ENCODE data around the gene HIP1R. TPM values are rescaled to one million over a fixed set of nuclear protein-coding genes. Genes with fewer than 3 reads are reported as not detected.
"Not testable (repeated sequence)": the region's sequence is repeated elsewhere in the genome, so short reads cannot be mapped to it uniquely, and the experiment has no call there.

Gene HIP1R
- total RNA-seq (10 to 100 TPM; 61.5 to 67.4 TPM), total RNA-seq (47.6 to 105 reads per million in 2 donors)

GRCh38 chr12:122834921-122835749, at the start of gene HIP1R:
Gene HIP1R (plus strand): TSS chr12:122835457. CDS start chr12:122835551, 94 bp downstream.
- Mint-ChIP-seq H3K4me3 (peak within 1 kb of the TSS; percentile 96), H3K36me3 (ENCODE audit: low read depth) (no peaks in the 10 kb centered on the region), H3K27me3 (no peaks in the 10 kb centered on the region), H3K4me1 (peaks cover 42% of the 10 kb centered on the region), H3K27ac (peak within 1 kb of the TSS; percentile 94)
- ATAC-seq (peak; percentile 67), DNase-seq (peak; percentile 41 to 56 (median 53))
- H3K9me3 ChIP-seq (ENCODE audit: control insufficient read depth, low read length, poor library complexity, severe bottlenecking), result no peaks in the 10 kb centered on the region

- Mint-ChIP-seq H3K27me3 (no peaks in the 10 kb centered on the region), H3K27ac (no peak overlapping the region), H3K4me1 (no peaks in the 10 kb centered on the region), H3K36me3 (ENCODE audit: low read depth) (no peaks in the 10 kb centered on the region), H3K4me3 (no peak overlapping the region)
- DNase-seq (no peak), ATAC-seq (no peak)
- no peaks in the 10 kb centered on the region for H3K9me3 ChIP-seq (ENCODE audit: control insufficient read depth, low read length, poor library complexity, severe bottlenecking)
Observed at GRCh38 chr12:122785503-122785902, 49.8 kb upstream of the HIP1R start.

DNA sequence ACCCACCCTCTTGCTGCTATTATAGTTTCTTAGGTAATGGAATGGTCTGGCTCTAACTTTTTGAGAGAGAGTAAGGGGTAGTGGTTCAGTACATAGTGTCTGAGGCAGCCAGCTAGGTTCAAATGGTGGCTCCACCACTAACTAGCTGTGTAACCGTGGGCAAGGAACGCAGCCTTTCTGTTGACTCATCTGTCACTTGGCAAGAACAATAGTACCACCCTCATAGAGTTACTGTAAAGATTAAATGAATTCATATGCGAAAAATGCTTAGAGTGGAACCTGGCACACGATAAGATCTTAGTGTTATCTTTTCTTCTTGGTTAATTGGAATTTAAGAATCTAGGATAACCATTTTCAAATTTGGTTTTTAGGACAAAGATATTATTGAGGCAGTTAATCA, 46.9 kb upstream of the HIP1R start:
- no peaks in the 10 kb centered on the region for H3K4me1 Mint-ChIP-seq
- no peak overlapping the region for H3K27ac Mint-ChIP-seq
- no peak for DNase-seq

DNA sequence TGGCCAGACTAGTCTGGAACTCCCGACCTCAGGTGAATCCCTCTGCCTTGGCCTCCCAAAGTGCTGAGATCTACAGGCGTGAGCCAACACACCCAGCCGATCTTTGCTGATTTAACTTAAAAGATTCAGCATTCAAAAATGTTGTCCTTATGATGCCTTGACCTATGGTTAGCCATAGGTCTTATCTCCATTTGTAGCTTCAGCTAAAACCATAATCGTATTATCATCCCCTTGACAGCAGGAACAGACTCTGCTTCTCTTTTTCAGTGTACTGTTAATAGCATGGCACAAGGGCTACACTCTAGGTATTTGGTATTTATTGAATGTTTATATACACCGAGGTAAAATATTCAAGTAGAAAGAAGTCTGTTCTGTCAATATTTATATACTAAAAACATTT, 45.6 kb upstream of the HIP1R start:
- Mint-ChIP-seq H3K4me1 (peaks cover 3% of the 10 kb centered on the region), H3K4me3 (no peak overlapping the region), H3K27ac (no peak overlapping the region), H3K27me3 (no peaks in the 10 kb centered on the region), H3K36me3 (ENCODE audit: low read depth) (no peaks in the 10 kb centered on the region)
- ATAC-seq, result no peak
- DNase-seq, result no peak
- H3K9me3 ChIP-seq (ENCODE audit: control insufficient read depth, low read length, poor library complexity, severe bottlenecking), result no peaks in the 10 kb centered on the region

More for the DNA sequence above, 46.9 kb upstream of the HIP1R start:
- no peaks in the 10 kb centered on the region for H3K27me3 Mint-ChIP-seq
- no peak overlapping the region for H3K4me3 Mint-ChIP-seq
- no peaks in the 10 kb centered on the region for H3K36me3 Mint-ChIP-seq (ENCODE audit: low read depth)
- no peaks in the 10 kb centered on the region for H3K9me3 ChIP-seq (ENCODE audit: control insufficient read depth, low read length, poor library complexity, severe bottlenecking)
- no peak for ATAC-seq

DNA sequence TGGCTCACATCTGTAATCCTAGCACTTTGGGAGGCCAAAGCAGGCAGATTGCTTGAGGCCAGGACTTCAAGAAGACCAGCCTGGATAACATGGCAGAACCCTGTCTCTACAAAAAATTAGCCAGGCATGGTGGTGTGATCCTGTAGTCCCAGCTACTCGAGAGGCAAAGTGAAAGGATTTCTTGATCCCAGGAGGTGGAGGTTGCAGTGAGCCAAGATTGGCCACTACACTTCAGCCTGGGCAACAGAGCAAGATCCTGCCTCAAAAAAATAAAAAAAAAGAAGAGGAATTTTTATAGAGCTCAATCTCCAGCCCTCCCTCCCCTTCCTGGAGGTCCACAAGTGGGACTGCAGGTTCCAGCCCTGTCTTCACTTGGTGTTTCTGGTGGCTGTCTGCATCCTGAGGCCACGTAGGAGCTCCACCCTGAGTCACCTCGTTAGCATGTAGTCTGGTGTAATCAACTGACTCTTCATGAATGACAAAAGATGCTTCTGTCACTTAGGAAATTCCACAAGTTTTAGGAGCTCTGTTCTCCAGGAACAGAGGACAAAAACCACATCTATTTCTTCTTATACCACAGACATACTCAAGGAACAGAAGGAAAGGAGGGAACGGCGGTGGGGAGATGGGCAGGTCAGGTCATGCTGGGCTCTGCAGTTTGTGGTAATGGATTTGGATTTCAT, 44.7 kb upstream of the HIP1R start:
- Mint-ChIP-seq H3K36me3 (ENCODE audit: low read depth) (no peaks in the 10 kb centered on the region), H3K4me3 (no peak overlapping the region), H3K27me3 (no peaks in the 10 kb centered on the region), H3K4me1 (peaks cover 3% of the 10 kb centered on the region), H3K27ac (no peak overlapping the region)
- H3K9me3 ChIP-seq (ENCODE audit: control insufficient read depth, low read length, poor library complexity, severe bottlenecking), result no peaks in the 10 kb centered on the region
- no peak for DNase-seq
- no peak for ATAC-seq

DNA sequence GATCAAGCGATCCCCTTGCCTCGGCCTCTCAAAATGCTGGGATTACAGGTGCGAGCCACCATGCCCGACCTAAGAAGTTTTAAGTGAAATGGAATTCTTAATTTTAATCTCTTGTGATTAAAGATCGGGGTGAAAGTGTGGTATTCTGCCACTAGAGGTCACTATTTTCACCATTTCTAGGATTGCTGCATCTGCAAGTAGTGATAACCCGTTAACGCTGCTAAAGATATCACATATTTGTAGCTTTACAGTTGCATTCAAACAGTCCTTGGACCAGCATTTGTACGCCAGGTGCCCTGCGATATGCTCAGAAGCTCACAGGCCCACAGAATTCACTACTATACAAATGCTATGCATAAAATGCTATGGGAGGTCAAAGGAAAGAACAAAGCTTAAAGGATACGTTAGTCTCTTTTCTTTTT, 41.6 kb upstream of the HIP1R start:
- peaks cover 3% of the 10 kb centered on the region for H3K4me1 Mint-ChIP-seq
- H3K36me3 Mint-ChIP-seq (ENCODE audit: low read depth), result no peaks in the 10 kb centered on the region
- H3K4me3 Mint-ChIP-seq, result no peak overlapping the region
- H3K27me3 Mint-ChIP-seq, result no peaks in the 10 kb centered on the region
- H3K9me3 ChIP-seq (ENCODE audit: control insufficient read depth, low read length, poor library complexity, severe bottlenecking), result no peaks in the 10 kb centered on the region
- H3K27ac Mint-ChIP-seq, result no peak overlapping the region
- ATAC-seq (peak; percentile 72), DNase-seq (no peak)

DNA sequence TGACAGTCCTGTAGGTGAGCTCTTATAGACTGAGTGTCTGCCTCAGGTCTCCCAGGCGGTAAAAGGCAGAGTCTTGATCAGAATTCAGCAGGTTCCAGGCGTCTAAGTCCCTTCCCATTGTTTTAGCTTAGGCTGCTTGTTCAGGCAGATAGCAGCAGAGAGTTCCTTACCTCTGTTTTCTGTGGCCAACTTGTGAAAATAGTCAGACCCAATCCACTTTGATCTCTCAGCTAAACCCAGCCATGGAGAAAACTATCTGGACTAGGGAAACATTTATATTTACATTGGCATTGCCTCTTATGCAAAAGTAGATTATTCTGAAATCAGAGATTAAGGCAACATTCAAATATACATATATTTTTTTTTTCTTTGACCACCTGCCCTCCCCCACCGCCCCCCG, 39.5 kb upstream of the HIP1R start:
- H3K9me3 ChIP-seq (ENCODE audit: control insufficient read depth, low read length, poor library complexity, severe bottlenecking), result no peaks in the 10 kb centered on the region
- Mint-ChIP-seq H3K27me3 (no peaks in the 10 kb centered on the region), H3K4me3 (no peak overlapping the region), H3K27ac (no peak overlapping the region), H3K4me1 (peaks cover 3% of the 10 kb centered on the region), H3K36me3 (ENCODE audit: low read depth) (no peaks in the 10 kb centered on the region)
- DNase-seq (no peak), ATAC-seq (no peak)

DNA sequence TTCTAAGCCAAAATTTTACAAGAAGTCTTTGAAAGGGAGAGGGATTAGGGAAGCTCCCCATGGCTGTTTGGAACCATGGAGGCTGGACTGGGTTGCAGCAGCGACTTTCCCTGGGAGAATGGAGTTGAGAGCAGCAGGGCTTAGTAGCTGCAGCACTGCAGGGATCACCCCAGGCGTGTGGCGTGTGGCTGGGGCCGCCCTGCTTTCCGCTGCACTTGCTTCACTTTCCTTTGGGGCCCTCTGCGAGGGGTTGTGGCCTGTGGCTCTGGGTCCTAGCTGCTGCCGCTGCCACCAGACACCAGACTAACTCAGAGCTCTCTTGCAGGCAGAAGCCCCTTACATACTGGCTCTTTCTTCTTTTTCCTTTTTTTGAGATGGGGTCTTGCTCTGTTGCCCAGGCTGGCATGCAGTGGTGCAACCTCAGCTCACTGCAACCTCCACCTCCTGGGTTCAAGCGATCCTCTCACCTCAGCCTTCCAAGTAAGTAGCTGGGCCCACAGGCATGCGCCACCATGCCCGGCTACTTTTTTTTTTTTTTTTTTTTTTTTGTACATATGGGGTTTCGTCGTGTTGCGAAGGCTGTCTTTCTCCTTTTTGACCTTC, 35.5 kb upstream of the HIP1R start:
- H3K27me3 Mint-ChIP-seq, result no peaks in the 10 kb centered on the region
- no peak for ATAC-seq
- DNase-seq, result no peak
- no peak overlapping the region for H3K4me3 Mint-ChIP-seq
- H3K36me3 Mint-ChIP-seq (ENCODE audit: low read depth), result no peaks in the 10 kb centered on the region
- H3K9me3 ChIP-seq (ENCODE audit: control insufficient read depth, low read length, poor library complexity, severe bottlenecking), result no peaks in the 10 kb centered on the region
- no peaks in the 10 kb centered on the region for H3K4me1 Mint-ChIP-seq
- no peak overlapping the region for H3K27ac Mint-ChIP-seq

DNA sequence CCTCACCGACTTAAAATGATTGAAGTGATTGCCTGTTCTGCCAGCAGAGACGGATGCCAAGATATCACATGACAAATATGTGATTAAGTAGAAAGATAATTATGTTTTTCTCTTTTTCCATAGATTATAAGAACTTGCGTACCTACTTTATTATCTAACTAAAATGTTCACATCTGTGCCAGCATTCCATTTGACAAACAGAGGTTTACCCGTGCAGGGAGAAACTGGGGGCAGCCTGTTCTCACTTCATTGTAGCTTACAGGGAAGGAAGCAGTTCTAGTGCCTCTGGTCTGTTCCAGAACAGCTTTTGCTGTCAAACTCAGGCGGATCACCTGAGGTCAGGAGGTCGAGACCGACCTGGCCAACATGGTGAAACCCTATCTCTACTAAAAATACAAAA, 31.3 kb upstream of the HIP1R start:
- H3K36me3 Mint-ChIP-seq (ENCODE audit: low read depth), result no peaks in the 10 kb centered on the region

DNA sequence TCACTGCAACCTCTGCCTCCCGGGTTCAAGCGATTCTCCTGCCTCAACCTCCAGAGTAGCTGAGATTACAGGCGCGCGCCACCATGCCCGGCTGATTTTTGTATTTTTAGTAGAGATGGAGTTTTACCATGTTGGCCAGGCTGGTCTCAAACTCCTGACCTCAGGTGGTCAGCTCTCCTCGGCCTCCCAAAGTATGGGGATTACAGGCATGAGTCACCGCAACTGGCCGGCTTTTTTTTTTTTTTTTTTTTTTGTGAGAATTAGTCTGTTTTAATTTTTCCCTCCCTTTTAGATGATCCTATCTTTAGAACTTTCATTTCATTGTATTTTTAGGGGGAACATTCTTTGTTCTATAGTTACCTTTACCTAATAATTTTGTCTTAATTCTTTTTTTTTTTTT, 30.3 kb upstream of the HIP1R start:
- not testable (repeated sequence) for H3K36me3 Mint-ChIP-seq (ENCODE audit: low read depth); H3K4me3 Mint-ChIP-seq

More for the DNA sequence above, 31.3 kb upstream of the HIP1R start:
- Mint-ChIP-seq H3K27ac (no peak overlapping the region), H3K4me3 (no peak overlapping the region), H3K4me1 (no peaks in the 10 kb centered on the region), H3K27me3 (no peaks in the 10 kb centered on the region)
- ATAC-seq (no peak), DNase-seq (no peak)
- no peaks in the 10 kb centered on the region for H3K9me3 ChIP-seq (ENCODE audit: control insufficient read depth, low read length, poor library complexity, severe bottlenecking)

GRCh38 chr12:122807651-122808050, 27.6 kb upstream of the HIP1R start:
- Mint-ChIP-seq H3K4me3 (no peak overlapping the region), H3K36me3 (ENCODE audit: low read depth) (no peaks in the 10 kb centered on the region), H3K27ac (no peak overlapping the region), H3K27me3 (no peaks in the 10 kb centered on the region), H3K4me1 (no peaks in the 10 kb centered on the region)
- no peak for DNase-seq
- ATAC-seq, result no peak
- H3K9me3 ChIP-seq (ENCODE audit: control insufficient read depth, low read length, poor library complexity, severe bottlenecking), result no peaks in the 10 kb centered on the region

More for the DNA sequence above, 30.3 kb upstream of the HIP1R start:
- not testable (repeated sequence) for H3K9me3 ChIP-seq (ENCODE audit: control insufficient read depth, low read length, poor library complexity, severe bottlenecking); H3K4me1 Mint-ChIP-seq; ATAC-seq; DNase-seq; H3K27ac Mint-ChIP-seq; H3K27me3 Mint-ChIP-seq

- DNase-seq, result no peak
- Mint-ChIP-seq H3K27me3 (no peaks in the 10 kb centered on the region), H3K4me1 (peaks cover 3% of the 10 kb centered on the region), H3K36me3 (ENCODE audit: low read depth) (no peaks in the 10 kb centered on the region), H3K4me3 (no peak overlapping the region), H3K27ac (no peak overlapping the region)
- no peak for ATAC-seq
- H3K9me3 ChIP-seq (ENCODE audit: control insufficient read depth, low read length, poor library complexity, severe bottlenecking), result no peaks in the 10 kb centered on the region
Observed at GRCh38 chr12:122811777-122812176, 23.5 kb upstream of the HIP1R start.

- H3K27me3 Mint-ChIP-seq, result no peaks in the 10 kb centered on the region
- peaks cover 2% of the 10 kb centered on the region for H3K36me3 Mint-ChIP-seq (ENCODE audit: low read depth)
- H3K27ac Mint-ChIP-seq, result no peak overlapping the region
- DNase-seq (no peak), ATAC-seq (peak; percentile 64)
- H3K9me3 ChIP-seq (ENCODE audit: control insufficient read depth, low read length, poor library complexity, severe bottlenecking), result no peaks in the 10 kb centered on the region
- peaks cover 3% of the 10 kb centered on the region for H3K4me1 Mint-ChIP-seq
- H3K4me3 Mint-ChIP-seq, result no peak overlapping the region
Observed at GRCh38 chr12:122813310-122813713, 21.9 kb upstream of the HIP1R start.
